ENCODE results near the gene MAEA. TPM values are rescaled to one million over a fixed set of nuclear protein-coding genes. Genes with fewer than 3 reads are reported as not detected.
"Not testable (repeated sequence)": the region's sequence is repeated elsewhere in the genome, so short reads cannot be mapped to it uniquely, and the experiment has no call there.

Gene MAEA
- total RNA-seq, 1 experiment from 2014 or later, result 54.3 TPM

DNA sequence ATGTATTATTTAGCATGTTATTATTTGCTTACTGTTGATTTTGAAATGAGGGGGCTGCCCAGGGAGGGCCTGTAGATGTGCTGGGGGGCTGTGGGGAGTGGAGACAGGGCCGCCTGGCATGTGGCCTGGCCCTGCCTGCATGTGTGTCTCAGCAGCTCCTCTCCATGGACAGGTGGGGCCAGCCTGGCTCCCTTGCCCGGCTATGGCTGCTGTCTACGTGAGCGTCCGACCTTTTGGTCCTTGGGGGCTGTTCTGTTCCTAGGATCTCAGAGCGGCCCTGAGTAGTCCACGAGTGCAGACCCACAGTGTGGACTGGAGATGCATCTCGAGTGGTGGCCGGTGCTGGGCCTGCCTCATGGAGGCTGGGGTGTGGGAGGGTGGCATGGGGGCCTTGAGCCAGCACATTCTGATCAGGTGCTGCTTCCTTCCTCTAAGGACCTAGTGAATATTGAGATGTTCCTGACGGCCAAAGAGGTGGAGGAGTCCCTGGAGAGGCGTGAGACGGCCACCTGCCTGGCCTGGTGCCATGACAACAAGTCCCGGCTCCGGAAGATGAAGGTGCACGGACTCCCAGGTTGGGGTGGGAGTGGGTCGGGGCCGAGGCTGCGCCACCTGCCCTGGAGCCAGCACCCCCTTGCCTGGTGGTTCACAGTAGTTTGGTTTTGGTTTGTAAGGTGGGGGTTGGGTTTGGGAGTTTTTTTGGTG lies 32.4 kb downstream of the MAEA start:
- no peak for DNase-seq (ENCODE audit: low spot score)

DNA sequence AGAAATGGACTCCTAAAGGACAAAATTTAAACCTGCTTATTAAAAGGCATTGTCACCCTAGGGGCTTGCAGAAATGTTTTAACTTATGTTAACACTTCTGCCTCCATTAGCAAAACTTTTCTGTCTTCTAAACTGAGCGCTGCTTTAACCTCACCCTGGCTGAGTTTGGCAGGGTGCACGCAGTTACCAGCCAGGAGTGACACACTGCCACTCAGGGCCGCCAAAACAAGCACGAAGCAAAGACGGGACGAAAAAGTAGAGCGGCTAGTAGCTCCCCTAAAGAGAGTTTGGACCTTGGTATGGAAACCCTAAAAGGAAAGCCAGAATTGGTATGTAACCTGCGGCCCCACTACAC lies 33.6 kb downstream of the MAEA start:
- DNase-seq (ENCODE audit: low spot score), result no peak

DNA sequence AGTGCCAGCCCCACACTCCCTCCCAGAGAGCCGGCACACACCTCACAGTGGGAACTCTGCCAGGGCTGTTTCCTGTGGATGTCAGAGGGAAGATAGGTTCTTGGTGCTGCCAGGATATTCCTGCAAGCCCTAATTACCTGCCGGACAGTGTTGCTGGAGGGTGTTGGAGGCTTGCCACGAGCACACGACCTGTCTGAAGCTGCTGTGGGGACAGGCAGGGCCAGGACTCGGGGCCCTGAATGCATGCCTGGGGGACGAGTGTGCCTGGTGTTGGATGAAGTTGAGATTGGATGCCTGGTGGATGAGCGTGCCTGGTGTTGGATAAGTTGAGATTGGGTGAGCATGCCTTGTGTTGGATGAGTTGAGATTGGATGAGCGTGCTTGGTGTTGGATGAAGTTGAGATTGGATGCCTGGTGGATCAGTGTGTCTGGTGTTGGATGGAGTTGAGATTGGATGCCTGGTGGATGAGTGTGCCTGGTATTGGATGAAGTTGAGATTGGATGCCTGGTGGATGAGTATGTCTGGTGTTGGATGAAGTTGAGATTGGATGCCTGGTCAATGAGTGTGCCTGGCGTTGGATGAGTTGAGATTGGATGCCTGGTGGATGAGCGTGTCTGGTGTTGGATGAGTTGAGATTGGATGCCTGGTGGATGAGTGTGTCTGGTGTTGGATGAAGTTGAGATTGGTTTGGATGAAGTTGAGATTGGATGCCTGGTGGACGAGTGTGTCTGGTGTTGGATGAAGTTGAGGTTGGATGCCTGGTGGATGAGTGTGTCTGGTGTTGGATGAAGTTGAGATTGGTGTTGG lies 34.1 kb downstream of the MAEA start:
- no peak for DNase-seq (ENCODE audit: low spot score)

DNA sequence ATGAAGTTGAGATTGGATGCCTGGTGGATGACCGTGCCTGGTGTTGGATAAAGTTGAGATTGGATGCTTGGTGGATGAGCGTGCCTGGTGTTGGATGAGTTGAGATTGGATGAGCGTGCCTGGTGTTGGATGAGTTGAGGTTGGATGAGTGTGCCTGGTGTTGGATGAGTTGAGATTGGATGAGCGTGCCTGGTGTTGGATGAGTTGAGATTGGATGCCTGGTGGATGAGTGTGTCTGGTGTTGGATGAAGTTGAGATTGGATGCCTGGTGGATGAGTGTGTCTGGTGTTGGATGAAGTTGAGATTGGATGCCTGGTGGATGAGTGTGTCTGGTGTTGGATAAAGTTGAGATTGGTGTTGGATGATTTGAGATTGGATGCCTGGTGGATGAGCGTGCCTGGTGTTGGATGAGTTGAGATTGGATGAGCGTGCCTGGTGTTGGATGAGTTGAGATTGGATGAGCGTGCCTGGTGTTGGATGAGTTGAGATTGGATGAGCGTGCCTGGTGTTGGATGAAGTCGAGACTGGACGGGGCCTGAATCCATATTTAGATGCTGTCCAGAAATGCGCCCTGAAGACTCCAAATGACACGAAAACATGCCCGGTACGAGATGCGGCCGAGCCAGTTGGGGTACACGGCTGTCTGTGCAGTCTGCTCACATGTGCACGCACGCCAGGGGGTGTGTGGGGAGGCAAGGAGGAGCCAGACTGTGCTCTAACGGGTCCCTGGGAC lies 34.9 kb downstream of the MAEA start:
- DNase-seq (ENCODE audit: low spot score), result not testable (repeated sequence)

DNA sequence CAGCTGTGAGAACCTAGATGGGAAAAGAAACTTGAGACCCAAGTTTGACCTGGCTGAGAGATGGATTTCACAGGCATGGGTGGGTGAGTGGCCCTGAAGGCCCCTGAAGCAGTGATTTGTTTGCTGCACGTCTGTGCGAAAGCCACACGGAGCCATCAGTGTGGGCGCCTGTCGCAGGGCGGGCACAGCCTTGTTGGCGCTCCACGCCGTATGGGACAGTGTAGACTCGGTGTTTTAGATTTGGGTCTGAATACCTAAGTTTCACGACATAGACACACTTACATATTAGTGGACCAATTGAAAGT lies 35.4 kb downstream of the MAEA start:
- no peak for DNase-seq (ENCODE audit: low spot score)

DNA sequence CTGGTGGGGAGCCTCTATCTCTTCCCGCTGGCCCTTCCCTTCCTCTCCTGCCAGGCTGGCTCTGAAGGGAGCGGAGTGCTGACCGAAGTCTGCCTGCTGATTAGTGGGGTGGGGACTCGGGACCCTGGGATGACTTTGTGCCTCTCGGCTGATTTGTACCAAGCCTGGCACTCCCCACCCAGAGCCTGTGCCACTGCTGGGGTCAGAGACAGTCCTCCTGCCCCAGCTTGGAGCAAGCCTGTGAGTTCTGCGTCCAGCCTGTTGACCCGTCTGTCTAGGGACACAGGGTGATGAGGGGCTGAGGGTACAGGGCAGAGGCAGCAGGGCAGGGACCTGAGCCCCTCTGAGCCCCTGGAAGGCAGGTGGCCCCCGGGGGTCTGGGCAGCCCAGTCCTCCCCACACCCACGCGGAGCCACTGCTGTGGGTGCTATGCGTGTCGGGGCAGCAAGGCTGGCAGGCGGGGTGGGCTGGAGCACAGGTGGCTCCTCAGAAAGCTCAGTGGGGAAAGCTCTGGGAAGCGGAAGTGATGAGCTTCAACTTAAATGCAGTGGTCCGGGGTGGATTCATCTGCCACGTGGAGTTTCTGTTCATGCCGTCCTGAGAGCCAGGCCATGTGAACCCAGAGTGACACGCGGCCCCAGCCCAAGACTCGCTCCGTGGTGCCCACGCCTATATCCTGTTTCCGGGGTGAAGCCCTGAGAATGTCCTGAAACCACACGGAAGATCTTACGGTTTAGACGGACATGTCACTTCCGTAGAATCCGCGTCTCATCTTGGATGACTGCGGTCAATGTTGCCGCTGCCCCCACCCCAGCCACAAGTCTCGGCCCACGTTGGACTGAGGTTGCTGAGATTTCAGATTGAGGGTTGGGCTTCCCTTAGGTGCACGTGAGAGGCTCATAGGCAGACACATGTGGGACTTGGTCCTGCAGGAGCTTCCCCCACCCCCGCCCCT lies 36.3 kb downstream of the MAEA start:
- no peak for DNase-seq (ENCODE audit: low spot score)

DNA sequence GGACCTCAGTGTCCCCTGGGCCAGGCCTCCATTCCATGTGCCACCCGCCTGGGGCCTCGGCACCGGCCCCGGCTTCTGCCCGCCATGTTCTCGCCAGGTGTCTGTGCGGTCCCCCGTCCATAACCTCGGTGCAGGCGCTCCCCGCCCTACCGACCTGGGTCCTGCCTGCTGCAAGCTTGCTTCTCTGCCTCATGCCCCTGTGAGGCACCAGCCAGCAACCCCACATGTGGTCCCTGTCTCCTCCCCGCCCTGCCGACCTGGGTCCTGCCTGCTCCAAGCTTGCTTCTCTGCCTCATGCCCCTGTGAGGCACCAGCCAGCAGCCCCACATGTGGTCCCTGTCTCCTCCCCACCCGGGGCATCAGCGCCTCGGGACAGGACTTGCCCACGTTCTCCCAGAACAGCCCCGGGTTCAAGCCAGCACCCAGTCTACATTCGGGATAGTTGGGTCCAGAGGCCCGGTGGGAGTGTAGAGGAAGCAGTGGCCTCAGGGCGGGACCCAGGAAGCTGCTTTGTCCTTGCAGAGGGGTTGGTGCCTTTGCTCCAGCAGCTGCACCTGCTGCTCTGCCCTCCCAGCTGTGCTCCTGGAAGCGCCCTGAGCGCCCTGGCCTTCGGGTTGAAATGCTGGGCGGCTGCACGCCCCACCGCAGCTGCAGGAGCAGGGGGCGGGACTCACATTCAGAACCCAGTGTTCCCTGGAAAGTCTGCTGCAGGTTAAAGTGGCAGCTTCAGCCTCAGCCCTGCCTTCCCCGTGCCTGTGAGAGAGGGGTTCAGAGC lies 37.2 kb downstream of the MAEA start:
- no peak for DNase-seq (ENCODE audit: low spot score)

DNA sequence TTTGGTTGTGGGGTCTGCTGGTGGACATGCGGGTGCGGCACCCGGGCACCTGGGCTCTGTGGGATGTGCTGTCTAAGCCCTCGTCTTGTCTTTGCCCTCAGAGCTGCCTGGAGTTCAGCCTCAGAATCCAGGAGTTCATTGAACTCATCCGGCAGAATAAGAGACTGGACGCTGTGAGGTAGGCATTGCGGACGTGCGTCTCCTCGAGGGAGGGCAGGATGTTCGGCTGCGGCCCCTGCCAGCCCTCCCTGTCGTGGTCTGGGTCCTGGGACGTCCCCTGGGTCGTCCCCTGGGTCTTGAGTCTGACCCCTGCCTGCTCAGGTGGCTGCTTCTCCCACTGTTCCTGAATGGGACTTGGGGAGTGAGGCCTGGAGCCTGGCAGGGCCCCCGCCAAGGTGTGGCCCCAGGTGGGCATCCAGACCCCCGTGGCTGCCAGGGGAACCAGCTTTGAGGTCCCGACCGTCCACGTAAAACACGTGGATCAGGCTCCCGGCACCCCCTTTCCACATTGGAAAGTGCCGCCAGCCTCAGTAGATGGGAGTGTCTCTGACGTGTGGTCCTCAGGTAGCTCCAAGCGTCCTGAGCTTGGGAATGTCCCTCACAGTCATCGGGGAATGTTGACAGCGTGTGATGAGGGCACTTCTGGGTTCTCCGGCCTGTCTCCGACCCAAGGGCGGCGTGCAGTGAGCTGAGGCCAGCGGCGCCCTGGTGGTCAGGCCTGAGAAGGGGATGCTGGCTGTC lies 38.0 kb downstream of the MAEA start:
- DNase-seq (ENCODE audit: low spot score), result no peak

DNA sequence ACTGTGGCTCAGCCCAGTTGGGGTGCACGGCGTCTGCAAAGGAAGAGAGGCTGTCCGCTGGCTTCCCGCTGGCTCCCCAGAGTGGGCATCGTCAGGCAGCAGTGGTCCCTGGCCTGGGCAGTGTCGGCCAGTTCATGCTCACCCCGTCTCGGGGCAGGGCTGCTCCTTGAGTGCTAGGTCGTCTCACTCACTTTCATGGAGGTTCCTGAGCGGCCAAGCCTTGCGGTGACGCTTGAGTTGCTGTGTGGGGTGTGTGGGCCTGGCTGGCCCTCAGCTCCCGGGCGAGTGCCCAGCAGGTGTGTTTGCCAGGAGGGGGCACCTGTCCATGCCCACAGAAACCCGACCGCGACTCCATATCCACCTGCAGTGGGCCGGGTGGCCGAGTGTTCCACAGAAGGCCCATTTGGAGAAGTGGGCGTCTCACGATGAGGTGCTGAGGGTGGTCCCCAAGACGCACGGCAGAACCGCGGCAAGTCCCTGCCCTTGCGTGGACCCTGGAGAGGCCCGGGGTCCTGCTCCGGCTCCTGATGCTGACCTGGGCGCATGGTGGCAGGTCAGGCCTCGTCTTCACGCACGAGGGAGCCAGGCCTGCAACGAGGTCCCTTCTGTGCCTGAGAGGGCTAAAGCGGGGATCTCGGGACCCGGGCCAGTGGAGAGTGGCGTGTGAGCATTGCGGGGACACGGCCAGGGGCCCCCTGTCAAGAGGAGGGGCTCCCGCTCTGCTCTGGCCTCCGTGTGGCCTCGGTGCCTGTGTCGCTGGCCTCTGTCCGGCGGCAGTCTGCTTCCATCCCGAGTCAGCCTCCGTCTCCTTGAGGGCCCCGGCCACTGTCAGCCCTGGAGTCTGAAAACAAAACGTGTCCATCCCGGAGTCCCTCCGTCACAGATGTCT lies 38.8 kb downstream of the MAEA start:
- no peak for DNase-seq (ENCODE audit: low spot score)

DNA sequence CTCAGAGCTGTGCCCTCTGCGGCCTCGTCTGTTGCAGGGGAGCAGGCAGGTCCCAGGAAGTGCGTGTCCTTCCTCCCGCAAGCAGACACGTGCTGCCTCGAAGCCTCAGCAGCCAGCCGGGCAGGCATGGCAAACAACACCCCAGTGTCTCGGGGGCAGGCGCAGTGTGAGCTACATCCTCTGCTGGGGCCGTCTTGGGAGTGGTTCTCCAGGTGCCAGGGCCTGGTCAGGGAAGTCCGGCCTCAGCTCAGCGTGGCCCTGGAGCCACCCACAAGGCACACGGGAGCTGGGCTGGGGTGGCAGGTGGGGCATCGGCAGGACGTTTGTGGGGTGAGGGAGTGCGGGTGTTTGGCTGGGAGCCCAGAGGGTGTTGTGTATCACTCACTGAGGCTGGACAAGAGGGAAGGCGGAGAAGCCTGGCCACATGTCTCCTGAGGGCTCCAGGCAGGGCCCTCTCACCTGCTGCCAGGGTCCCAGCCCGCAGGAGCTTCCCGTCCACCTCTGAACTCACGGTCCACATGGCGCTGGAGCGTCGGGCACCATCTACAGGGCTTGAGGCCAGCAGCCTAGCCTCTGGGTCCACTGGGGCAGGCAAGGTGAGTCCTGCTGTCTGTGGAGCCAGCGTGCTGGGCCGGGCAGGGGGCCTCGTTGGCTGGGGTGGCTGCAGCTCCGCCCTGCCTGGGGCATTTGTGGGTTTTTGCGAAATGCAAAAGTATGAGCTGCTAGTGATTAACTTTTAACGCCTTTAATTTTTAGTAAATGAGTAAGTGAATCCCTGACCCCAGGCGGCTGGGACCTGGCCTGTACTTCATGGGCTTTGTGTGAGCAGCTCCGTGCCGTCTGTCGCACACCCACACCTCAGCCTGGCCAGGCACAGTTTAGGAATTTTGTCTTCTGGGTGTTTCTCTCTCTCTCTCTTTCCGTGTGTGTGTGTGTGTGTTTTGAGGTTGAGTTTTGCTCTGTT lies 40.0 kb downstream of the MAEA start:
- no peak for DNase-seq (ENCODE audit: low spot score)

DNA sequence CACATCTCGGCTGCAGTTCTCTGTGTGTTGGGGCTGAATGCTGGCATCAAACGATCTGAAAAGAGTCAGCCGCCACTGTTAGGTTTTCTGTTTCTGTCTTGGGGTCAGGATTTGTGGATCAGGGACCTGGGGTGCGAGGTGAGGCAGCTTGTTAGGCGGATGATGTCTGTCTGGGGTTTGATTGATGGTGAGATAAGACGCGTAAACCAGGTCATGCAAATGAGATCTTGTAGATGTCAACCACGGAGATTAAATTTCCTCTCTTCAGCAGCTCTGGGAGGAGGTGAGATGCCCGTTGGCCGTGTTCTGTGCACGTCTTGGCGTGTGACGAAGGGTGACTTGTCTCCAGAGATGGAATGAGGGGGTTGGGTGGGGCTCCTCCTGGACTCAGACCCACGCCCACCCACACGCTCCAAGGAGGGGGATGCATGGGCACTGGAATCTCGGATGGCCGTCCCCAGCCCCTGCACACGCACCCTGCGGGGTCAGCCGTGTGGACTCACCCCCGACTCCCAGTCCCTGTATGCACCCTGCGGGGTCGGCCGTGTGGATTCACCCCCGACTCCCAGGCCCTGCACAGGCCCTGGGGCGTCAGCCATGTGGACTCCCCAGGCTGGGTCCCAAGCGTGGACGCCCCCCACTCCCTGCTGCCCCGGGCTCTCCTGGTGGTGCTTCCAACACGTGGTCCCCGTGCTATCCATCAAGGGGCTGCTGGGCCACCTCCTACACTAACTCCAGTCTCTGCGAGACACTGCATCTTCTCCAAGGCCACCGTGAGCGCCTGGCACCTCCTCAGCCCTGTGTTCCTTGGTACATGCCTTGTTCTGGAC lies 41.3 kb downstream of the MAEA start:
- DNase-seq (ENCODE audit: low spot score), result no peak

DNA sequence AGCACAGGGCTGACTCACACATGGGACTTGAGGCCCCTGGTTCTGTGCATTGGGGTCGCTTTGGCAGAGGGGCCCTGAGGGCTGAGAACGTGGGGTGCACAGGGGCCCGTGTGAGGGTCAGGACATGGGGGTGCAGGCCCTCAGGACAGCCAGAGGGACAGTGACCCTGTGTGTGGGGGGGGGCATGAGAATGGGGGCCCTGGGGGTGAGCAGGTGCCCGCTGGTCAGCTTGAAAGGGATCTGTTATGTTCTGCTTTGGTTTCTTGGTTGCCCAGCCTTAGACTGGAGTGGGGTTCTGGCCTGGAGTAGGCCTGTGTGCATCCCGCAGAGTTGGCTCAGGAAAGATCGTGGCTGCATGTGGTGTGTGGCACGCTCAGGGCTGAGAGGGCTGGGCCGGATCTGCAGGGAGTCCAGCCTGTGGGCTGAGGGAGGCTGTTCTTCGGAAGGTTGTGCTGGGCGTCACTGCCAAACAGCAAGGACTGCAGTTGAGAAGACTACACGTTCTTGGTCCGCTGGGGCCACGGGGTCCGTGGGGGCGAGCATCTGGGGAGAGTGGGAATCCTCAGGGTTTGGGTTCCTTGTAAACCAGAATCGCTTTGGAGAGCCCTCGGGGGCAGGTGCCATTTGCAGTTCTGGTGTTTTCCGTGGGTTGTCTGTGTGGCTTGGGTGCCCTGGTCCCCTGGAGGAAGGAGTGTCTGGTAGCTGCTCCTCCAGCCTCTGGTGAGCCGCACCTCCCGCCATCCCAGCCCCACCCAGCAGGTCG lies 42.1 kb downstream of the MAEA start:
- DNase-seq (ENCODE audit: low spot score), result no peak

DNA sequence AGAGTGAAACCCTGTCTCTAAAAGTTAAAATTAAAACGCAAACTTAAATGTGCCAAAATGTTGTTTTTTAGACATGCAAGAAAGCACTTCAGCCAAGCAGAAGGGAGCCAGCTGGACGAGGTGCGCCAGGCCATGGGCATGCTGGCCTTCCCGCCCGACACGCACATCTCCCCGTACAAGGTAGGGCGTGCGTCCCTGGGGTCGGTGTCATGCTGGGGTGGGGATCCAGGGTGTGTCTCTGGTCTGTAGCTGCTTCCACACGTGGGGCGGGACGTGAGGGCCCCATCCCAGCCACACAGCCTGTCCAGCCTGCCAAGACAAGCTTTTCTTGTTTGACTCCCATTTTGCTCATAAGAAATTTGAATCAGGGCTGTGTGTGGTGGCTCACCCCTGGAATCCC lies 43.0 kb downstream of the MAEA start:
- no peak for DNase-seq (ENCODE audit: low spot score)

DNA sequence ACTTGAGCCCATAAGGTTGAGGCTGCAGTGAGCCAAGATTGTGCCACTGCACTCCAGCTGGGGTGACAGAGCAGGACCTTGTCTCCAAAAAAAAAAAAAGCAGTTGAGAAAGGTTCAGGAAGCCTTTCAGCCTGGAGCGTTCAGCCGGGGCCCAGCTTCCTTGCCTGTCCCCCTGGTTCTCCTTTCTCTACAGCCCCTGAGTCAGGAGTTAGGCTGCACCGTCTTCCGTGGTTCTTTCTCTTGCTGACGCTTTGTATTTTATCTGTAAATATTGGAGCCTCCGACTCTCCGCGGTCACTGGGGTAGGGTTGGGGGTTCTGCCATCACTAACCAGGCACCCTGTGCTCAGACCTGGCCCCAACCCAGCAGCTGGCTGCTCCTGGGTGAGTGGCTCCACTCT lies 43.6 kb downstream of the MAEA start:
- no peak for DNase-seq (ENCODE audit: low spot score)

DNA sequence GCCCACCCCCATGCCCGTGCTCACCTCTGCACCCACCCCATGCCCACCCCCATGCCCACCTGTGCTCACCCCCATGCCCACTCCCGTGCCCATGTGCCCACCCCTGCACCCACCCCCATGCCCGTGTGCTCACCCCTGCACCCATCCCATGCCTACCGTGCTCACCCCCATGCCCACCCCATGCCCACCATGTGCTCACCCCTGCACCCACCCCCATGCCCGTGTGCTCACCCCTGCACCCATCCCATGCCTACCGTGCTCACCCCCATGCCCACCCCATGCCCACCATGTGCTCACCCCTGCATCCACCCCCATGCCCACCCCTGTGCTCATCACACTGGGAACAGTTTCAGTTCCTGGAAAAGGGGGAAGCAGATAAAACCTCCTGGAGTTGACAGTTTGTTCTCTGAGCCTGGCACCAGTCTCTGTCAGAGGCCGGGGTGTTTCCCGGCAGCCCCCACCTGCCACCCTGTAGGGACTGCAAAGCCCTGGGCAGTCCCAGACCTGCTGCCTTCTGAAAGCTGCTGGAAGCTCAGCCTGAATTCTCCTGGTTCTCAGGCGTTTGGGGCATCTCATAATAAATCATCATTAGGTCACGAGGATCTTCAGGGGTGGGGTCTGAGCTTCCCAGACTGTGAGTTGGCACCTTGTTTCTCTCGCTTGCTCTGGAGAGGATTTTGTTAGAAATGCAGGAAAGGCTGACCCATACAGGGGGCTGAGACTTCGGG lies 44.3 kb downstream of the MAEA start:
- DNase-seq (ENCODE audit: low spot score), result not testable (repeated sequence)

DNA sequence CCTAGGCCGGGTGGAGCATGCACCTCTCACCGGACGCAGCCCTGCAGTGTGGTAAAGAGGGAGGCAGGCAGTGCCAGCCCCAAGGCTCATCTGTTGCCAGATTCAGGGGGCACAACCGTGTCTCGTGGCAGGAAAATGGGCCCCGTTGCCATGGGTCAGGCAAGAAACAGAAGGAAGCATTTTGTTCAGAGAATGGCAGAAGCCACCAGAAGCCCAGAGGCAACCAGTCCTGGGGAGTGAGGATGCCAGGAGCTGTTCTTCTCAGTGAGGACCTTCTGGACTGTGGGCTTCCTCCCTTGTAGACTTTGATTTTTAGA lies 44.8 kb downstream of the MAEA start:
- no peak for DNase-seq (ENCODE audit: low spot score)
